ENCODE results near the gene SP2.
A peak's percentile ranks its signal among the peaks of the same experiment; 100 is the strongest.

SP2 gene

DNA sequence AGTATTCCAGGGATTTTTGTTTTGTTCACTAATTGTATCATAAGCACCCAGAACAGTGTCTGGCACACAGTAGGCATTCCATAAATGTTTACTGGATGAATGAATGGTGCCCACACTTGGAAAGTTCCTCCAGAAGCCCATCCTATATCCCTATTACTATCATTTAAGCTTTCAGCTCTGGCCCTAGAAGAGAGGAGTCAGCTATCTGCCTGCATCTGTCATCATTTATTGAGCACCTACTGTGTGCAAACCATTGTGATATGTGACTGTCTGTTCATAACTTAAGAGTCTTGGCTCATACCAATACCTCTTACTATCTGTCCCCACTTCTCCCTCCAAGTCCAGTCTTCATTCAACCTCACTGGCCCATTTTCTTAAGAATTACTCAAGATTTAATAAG is 25.0 kb upstream of the SP2 start:
- DNase-seq = no peak

DNA sequence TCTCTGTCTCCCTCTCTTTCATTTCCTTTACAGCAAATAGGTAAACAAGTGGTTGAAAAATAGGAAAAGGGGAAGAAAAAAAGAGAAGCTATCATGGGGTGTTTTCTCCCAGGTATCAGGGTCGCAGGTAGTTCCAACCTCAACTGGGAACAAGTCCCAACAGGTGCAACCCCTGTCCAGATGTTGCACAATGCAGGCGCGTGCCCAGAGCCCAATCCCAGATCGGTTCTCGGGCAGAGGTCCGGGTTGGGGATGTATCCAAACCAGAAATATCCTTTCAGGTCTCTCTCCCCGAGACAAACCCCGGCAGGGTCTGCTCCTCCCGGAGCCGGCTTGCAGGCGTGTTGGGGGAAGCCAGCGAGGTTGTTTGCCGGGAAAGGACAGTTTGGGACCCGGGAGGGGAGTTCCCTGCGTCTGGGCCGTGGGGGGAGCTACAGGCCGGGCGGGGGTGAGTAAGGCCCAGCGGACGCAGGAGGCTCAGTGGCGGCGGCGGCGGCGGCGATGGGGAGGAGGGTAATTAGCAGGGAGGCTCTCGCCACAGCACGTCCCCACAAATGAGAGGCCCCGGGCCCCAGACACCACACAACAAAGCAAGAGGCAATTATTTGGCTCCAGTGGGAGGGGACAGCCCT is 23.9 kb upstream of the SP2 start:
- no peak for DNase-seq

DNA sequence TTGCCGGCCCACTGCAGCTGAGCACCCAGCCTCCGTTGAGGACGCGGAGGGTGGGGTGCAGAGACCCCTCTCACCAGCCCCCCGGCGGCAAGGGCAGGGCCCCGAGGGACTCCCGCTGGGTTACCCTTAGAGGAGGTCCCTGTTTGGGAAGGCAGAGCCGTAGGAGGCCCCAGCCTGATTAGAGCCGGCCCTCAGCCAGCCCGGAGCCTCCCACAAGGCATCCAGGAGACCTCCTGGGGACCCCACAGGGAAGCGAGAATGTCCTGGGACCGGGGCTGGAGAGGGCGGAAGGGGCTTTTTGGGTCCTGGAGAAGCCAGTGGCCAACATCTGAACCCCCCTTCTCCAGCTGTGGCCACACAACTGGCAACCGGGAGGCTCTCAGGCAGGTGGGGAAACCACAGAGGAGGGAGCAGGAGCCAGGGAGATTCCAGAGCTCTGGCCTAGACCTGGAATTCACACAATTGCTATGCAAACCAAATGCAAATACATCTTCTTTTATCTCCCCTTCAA is 23.3 kb upstream of the SP2 start:
- no peak for DNase-seq

DNA sequence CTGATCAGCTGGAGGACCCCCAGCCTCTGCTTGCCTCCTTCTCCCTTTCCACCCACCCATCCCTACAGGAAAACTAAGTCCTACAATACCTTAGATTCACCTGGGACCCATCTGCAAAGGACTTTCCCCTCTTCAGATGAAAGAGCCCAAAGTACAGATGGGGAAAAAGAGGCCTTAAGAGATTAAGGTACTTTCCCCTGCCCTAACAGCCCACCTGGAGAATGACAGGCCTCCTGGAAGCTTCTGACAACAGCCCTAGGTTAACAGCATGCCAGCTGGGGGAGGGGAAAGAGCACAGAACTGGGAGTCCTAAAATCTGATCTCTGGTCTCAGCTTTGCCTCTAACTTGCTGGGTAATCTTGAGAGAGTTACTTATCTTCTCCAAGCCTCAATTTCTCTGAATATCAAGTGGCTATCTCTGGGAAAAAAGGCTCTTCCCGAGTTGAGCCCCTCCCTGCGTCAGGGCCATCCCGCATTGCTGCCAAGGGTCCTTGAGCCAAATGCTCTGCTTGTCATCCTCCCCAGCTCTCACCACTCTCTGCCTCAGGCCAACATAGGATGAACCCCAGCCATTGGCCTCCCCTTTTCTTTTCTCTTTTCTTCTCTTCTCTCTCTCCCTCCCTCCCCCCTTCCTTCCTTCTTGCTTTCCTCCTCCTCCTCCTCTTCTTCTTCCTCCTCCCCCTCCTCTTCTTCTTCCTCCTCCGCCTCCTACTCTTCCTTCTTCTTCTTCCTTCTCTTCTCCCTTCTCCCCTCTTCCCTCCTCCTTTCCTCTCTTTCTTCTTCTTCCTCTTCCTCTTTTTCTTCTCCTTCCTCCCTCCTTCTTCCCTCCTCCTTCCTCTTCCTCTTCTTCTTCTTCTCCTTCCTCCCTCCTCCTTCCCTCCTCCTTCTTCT is 22.6 kb upstream of the SP2 start:
- no peak for DNase-seq

DNA sequence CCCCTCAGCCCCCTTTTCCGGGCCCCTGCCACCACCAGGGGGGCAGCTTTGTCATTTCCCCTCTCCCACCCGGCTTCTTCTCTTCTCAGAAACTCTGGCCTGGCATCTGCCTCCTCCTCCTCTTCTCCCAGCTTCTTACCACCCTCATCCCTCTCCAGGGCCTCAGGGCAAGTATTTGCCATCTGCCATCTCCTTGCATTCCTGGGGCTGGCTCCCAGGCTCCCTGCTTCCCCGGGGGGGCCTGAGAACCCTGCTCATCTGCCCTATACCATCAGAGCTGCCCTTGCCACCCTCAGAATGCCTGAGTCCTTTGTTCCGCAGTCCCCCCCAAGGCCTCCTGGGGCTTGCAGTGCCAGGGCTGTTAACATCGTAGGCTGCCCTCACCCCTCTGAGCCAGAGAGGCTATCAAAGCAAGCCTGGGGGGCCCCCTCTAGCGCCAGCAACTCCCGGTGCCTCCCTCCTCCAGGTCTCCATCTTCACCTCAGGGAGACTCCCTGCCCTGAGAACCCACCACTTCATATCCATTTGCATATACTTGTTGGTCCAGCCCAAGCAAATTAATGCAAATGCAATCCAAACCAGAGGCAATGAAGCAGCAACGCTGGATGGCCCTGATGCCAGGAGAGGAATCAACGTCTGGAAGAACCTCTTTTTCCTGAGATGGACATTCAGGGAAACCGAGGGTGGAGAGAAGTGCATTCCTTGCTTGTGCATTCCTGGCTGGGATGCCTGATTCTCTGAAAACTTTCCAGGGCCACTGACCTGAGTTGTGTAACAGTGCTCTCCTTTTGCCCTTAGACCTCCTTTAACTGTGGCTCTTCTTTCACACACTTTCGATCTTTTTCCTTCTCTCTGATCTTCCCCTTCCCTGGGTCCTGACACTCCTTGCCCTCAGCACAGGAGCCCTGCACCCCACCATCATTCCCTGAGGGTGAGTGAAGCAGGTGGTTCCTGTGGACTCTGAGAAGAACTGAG is 20.7 kb upstream of the SP2 start:
- no peak for DNase-seq

DNA sequence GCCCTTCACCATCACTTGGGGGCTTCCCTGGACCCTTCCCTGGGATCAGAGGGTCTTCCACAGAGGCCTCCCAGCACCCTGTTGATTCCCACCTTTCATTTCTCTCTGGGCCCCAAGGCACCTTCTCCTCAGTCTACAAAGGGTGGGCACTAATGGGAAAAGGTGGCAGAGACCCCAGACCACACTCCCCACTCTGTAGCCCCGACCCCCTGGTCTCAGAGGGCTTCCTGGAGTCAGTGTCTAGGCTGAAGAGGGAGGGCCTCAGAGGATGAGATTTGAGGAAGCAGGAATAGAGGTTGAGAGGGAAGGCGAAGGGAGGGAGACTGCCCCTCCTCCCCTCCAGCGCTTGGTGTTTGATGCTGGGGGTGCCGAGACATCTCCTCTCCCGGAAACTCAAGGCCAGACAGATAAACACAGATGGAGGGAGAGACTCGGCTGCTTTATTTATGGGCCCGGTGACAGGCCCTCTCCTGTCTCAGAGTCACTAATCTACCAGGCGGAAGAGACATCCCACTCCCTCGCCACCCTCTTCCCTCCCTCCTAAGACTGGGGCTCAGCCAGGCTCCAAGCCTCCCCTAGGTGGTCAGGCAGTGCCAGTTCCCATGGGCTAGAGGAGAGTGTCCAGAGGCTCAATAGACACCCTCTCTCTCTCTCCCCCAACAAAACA is 18.5 kb upstream of the SP2 start:
- DNase-seq = no peak

DNA sequence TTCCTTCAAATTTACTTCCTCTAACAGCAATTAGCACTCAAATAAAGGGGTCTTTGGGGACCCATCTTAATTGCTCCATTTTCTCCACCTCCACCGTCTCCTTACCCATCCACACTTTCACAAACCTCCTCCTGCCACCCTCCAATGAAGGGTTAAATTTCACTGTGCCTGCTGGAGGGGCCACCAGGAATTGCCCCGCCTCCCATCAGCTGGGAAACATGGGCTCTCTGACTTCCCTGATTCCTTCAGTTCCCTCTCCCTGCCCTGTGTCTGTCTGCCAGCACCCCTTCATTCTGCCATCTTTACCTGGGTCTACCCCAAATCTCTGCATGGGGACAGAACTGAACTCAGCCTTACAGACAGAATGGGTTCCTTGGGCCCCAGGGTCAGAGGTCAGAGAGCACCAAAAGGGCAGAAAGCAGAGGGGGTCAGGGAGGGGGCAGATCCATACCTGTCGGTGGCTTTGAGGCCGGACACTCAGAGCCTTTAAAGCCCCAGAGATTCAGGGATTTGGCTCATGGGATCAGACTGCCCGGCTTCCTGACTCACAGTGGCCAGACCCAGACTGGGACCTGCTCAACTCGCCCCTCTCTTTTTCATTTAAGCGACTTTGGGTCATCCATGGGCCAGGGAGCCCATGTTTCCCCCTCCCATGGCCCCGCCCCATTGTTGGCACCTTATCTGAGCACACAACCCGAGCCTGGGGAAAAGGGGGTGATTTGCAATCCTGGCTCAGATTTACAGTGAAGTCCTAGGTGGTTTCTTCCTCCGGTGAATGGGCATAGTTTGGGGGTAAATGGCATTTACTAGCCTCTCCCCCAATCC is 17.6 kb upstream of the SP2 start:
- DNase-seq = no peak

DNA sequence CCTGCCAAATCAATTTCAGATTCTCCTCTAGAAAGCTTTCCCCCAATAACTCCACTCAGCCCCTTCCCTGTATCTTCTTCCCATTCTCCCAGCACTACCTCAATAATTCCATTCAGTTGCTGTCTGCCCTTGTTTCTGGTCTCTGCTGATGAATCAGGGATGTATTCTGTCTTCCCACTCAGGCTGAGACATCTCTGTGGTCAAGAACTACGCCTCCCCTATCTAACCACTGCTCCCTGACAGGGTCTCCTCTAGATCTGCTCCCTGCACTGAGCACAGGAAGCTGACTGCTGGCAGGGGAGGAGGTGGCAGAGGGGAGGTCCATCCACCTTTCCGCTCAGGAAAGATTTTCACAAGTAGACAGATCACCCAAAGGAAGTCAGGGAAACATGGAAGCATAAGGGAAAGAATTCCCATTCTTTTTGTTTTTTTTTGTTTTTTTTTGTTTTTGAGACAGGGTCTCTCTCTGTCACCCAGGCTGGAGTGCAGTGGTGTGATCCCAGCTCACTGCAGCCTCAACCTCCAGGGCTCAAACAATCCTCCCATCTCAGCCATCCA is 16.9 kb upstream of the SP2 start:
- DNase-seq = no peak

DNA sequence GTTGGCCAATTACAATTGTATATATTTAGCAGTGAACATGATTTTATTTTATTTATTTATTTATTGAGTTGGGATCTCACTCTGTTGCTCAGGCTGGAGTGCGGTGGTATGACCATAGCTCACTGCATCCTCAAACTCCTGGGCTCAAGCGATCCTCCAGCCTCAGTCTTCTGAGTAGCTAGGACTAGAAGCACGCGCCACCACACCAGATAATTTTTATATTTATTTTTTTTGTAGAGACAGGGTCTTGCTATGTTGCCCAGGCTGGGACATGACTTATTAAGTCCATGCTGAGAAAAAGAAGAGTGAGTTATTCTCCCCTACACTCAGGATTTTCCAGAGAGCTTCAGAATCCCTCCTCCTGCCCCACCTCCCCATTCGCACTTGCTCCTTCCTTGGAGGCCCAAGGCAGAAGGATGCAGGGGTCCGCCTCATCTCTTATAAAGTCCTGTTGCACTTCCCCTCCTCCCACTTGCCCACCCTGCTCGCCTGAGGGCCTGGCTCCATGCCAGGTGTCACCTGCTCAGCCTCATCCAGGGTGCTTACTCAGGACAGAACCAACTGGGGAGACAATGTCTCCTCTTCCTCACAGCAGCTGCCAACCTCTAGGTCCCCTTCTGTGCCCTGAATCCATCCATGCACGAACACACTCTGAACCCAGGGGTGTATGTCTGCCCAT is 16.1 kb upstream of the SP2 start:
- DNase-seq = no peak

DNA sequence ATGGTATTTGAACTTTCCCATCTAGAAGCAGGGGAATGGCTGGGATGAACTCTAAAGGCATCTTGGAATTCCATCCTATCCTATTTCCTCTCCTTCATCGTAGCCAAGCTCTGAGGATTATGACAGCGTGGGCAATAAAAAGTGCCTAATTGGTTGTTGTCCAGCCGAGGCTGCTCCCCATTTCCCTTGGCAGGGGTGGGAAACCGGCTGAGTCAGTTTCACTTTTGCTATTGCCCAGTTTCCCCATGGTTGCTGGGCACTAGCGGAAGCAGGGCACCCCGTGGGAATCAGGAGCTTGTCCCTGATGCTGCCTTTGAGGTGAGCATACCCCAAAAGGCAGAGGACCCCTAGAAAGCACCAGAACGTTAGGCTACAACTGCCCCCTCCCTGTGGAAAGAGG is 13.8 kb upstream of the SP2 start:
- peak; percentile 55 to 63 for DNase-seq

DNA sequence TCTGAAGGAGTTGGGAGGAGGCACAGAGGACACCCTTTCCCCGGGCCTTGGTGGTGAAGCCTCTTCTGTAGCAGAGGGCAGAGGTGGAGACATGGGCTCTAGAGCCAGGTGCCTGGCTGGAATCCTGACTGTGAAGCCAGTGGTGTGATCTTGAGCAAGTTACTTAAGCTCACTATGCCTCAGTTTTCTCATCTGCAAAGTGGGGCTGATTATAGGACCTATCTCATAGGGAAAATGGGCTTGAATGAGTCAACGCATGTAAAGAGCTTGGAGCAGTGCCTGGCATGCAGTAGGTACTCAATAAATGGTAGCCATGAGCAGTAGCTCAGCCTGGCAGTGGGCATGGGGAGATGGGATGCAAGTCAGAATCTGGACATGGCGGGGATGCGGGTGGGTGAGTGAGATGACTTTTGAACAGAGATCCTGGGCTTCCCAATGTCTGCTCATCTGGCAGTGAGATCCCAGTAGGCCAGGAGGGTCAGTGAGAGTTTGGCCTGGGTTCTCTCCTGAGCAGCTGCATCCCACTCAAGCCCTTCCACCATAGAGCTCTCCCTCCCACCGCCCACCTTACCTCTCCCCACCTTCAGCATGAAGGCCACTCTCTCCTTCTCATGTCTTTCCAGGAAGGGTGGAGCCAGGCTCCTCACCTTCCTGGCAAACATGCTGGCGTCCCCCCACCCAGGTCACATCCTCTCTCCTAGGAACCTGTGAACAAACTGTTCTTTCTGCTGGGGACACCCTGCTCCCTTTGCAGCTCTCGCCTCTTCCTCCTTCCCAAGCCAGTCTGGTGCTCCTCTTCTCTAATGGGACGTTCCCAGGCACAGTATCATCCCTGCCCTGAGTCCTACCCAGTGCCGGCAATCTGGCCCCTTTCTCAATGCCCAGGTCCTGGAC is 13.1 kb upstream of the SP2 start:
- no peak for DNase-seq

DNA sequence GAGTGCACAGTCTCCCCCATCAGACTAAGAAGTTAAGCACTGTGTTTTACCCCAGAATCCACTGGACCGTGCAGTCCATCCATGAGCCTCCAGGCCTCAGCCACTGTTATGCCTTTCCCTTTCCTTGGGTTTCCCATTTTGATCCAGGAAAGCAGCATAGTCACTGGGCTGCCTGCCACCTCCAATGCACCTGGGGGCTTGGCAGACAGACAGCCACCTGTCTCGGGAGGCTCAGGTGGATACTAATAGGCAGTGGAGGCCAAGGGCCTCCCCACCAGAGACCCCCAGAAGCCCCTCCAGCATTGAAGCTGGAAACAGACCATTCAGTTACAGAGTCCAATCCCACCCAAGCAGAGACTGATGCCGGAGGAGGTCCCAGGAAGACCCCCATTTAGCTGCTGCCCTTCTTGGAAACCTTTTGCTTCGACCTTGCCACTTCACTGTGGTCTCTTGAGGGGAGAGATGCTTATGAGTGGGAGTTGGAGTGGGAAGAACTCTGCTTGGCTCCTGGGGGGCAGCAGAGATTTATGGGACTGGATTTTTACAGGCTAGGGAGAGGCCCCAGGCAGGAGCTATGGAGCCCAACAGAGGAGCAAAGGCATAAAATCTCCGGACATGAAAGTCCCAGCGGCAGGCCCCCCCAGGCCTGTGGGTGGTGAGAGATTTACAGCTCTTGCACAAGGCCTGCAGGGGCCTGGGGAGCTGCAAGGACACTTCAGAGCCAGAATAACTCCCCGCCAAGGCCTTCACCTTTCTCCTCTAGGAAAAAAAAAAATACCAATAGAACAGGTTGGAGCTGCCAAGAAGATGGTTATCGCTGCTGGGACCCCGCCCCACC is 12.2 kb upstream of the SP2 start:
- DNase-seq = no peak

DNA sequence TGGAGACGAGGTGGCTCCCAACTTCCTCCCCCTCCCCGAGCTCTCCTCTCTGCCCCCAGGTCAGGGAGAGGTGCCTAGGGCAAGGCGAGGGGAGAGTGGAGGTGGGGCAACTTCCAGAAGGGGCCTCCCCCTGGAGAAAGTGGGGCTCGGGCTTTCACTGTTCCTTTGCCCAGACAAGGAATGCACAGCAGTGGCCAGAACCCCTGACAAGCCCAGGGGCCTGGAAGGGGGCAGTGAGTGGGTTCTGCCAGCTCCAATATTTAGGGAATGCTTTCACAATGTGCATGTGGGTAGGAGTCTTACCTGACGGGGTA is 11.7 kb upstream of the SP2 start:
- no peak for DNase-seq

DNA sequence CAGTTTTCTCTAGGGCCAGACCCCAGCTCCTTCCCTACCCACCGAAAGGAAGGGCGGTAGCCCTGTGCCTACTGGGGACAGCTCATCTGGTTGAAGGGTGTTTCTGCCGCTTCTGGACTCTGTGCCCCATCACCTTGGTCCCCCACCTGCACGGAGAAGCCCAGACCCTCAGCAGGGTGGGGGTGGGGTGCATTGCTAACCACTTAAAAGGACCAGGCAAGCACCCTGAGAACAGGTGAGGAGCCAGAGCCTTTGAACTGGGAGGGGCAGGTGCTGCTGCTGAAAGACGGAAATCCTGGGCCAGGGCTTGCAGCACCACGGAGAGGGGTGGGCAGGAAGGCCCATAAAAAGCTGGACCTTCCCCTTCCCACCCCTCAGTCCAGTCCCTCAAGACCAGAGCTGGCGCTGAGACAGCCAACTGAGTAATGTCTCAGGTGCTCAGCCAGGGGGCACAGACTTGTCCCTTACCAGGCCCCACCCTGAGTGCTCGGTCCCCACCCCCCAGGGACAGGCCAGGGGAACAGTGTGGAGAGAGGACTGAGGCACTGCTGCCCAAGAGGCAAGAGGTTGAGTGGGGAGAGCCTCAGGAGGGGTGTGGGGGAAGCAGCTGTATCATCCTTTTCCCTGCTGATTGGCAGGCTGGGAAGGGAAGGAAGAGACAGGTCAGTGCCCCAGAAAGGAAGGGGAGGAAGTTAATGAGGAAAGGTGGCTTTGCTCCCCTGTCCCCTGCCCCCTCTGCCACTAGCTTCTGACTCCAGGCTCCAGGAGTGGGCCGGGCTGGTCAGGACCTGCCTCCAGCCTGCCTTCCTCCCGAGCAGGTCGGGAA is 10.9 kb upstream of the SP2 start:
- no peak for DNase-seq

DNA sequence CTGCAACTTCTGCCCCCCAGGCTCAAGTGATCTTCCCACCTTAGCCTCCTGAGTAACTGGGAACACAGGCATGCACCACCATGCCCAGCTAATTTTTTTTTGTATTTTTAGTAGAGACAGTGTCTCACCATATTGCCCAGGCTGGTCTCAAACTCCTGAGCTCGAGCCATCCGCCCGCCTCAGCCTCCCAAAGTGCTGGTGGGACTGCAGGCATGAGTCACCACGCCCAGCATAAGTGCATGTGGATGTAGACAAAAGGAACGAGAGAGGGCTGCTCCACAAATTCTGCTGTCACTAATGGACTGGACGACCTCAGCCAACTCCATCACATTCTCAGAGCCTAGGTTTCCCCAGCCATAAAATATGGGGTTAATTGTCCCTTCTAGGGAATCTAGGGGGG is 7.7 kb upstream of the SP2 start:
- DNase-seq = no peak

DNA sequence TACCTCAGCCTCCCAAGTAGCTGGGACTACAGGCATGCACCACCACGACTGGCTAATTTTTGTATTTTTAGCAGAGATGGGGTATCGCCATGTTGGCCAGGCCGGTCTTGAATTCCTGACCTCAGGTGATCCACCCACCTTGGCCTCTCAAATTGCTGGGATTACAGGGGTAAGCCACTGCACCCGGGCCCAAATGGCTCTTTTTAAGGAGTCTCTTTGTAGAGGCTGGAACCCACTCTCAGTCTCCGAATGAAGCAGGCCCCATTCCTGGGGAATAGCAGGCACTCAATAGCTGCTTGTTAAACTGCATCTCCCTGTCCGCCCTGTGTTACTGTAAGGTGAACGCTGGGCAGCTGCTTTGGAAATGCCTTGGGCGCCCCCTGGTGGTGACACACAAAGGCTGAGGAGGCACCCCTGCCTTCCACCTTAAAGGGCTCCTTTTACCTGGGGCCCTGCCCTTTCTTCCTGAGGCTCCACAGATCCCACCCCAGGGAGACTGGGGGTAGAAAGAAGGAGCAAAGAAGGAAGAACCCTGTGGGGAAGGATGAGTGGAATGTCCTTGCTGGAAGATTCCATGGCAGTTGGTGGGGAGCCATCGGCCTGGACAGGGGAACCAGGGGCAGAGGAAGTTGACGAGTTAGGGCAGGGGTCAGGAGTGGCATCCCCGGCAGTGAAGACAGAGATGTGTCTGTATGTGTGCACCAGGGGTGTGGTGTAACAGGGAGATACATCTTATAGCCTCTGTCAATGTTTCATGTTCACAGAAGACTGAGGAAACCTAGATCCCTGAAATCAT is 6.1 kb upstream of the SP2 start:
- DNase-seq = peak; percentile 57 to 88

DNA sequence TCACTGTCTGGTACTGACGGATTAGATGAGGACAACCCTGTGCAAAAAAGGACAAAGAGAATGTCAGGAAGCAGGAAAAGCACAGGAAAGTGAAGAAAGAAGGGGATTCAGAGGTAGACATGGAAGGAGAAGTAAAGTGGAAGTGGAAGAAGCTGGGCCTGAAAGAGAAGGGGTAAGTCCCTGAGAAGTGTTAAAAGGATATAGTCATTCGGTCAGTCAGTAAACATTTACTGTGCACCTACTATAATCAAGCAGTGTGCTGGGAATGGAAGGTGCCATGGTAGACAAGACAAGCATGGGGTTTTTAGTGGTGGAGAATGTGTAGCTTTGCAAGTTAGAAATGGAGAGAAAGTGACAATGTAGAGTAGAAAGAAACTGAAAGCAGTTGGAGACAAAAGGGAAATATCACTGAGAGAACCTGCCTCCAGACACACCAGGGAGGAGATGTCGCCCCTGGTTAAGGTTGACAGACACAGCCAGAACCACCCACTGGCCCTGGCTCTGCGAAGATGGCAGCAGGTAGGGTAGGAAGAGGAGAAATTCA is 4.4 kb upstream of the SP2 start:
- no peak for DNase-seq
